RKO (cell line): Measurements from ENCODE around the gene RTN4RL1.

ENCODE experiments used
- DNase-seq: peaks from one replicate; pipeline ENCODE4 v3.0.0-alpha.2; 2016; ENCODE audit warnings: low spot score

Gene RTN4RL1

DNA sequence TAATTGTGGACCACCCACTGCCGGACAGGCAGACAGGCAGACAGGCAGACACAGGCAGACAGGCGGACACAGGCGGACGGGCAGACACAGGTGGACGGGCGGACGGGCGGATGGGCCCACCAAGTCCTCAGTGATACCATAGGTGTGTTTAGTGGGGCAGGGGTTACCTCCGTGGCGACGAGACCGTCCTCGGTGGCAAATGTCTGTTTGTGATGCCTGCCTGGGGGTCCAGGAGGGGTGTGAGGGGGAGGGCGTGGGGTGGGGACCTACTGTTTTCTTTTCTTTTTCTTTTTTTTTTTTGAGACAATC is 76.7 kb downstream of the RTN4RL1 start:
- no peak for DNase-seq

DNA sequence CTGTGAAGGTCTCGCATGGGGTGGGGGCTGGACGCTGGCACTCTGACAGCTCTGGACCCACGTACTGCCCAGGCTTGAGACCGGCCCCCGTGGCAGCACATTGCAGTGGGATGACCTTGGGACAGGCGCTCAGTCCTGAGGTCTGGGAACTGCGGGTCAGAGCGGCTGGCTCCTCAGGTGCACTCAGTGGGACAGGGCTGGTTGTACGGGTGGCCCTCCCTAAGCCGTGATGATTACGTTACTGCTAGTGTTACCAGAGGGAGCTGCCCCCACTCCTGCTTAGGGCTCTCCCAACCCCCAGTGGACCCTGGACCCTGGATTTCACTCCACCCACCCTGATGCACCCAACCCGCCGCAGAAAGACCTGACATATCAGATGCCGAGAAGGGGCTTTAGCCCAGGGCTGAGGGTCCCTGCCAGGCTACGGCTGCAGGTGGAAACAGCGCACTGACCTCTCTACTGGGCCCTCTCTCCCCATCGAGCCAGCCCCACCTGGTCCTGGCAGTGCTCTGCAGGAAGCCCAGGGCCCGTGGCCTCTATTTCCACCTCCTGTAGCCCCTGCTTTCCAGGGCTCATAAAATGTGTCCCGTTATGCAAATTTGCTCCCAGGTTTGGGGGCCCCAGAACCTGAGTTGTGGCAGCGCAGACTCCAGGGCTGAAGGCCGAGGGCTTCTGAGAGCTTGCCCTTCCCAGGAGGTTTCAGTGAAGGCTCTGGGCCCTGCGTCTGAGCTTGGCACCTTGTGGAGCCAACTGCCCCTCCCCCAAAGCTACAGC is 77.2 kb downstream of the RTN4RL1 start:
- DNase-seq = no peak

DNA sequence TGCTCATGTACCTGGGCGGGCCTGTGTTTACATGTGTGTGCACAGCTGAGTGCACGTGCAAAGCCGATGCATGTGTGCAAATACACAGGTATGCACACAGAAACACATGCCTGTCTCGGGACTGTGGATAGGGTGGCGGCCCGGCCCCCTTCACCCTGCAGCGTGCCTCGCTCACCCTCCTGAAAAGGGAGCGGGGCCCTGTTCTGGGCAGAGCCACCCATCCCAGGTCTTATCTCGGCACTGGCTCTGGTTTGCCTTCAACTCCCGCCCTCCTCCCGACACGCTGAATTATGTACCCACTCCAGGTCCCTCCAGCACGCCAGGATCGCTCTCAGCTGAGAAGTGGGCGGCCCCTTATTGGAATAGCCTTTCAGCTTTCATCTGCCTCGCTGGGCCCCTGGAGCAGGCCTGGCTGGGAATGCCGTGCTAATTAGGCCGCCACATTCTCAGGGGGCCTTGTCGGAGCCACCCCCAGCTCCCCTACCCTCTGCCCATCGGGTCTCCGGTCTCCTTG is 77.8 kb downstream of the RTN4RL1 start:
- DNase-seq = no peak

DNA sequence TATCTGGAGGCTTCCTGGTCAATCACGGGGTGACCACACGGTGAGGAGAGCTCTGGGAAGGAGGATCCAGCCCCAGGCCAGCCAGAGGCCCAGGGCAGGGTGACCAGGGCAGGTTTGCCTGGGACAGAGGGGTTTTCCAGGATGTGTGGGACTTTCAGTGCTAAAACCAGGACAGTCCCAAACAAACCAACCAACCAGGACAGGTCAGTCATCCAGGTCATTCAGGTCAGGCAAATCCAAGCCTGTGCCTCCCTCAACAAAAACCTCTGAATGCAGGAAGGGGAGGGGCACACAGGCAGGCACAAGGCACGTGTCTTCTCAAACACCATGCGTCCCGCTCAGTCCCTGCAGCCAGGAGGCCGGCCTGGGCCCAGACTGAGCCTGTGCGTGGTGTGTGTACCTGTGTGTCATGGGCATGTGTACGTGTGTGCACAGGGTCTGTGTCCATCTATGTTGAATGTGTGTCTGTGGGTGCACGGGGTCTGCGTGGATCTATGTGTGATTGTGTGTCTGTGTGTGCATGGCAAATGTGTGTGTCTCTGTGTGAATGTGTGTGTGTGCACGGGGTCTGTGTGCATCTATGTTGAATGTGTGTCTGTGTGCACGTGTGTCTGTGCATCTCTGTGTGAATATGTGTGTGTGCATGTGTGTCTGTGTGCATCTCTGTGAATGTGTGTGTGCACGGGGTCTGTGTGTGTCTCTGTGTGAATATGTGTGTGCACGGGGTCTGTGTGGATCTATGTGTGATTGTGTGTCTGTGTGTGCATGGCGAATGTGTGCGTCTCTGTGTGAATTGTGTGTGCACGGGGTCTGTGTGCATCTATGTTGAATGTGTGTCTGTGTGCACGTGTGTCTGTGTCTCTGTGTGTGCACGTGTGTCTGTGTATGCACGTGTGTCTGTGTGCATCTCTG is 78.9 kb downstream of the RTN4RL1 start:
- DNase-seq = no peak

DNA sequence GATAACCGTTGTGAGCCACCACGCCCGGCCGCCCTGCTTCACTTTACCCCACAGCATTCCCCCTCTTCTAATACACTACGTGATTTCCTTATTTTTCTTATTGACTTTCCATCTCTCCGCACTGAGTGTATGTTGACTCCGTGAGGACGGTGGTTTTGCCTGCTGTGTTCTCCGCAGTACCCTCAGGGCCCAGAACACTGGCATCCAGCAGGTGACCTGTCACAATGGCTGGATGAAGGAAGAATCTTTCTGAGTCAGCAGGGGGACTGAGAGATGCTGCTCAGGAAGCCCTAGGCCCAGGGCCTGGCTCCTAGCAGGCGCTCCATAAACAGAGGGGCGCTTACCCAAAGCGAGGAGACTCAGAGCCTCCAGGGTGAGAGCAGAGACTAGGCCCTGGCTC is 79.5 kb downstream of the RTN4RL1 start:
- no peak for DNase-seq

DNA sequence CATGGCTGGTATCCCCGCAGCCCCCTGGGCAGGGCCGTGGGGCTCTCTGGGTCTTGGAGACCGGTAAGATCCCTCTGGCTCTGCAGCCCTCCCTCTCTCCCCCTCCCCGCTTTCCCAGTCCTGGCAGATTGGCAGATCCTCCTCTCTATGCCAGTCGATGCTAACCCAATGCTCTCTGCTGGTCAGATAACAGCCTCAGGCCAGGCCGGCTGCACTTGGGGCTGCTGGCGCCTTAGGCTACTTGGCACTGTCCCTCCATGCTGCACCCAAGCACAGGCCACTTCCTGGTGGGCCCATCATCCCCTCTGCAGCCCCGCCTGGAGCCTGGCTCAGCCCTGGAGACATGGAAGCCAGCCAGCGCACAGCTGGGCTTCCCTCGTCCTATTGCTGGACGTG is 81.7 kb downstream of the RTN4RL1 start:
- no peak for DNase-seq

DNA sequence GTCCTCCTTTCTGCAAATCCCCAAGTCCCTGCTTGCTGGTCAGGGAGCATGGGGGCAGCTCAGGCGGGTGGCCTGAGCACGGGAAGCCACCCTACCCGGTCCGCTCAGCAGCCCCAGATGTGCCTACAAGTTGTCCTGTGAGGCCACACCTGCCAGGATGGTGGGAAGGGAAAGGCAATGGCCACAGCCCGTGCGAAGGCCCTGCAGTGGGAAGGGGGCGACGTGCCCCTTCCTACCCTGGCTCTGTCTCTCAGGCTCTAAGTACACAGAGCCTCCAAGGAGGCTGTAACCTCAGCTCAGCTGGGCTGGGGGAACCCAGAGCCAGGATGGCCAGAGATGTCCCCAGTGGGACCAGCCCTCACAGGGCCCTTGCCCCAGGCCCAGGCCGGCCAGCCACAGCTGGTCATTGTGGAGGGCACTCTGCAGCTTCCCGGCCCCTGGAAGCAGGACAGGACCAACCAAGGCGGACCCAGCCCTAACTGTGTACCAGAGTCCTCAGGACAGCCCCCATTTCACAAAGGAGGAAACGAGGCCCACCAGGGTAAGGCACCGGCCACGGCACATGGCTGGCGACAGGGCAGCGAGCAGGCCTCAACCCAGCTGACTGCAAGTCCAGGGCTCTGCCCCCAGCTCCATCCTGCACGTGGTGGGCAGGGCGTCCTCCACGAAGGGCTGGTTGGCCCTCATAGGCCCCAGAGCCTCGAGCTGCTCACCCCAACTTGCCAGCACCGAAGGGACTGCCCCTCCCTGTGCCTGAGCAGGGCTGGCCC is 82.3 kb downstream of the RTN4RL1 start:
- DNase-seq = no peak

DNA sequence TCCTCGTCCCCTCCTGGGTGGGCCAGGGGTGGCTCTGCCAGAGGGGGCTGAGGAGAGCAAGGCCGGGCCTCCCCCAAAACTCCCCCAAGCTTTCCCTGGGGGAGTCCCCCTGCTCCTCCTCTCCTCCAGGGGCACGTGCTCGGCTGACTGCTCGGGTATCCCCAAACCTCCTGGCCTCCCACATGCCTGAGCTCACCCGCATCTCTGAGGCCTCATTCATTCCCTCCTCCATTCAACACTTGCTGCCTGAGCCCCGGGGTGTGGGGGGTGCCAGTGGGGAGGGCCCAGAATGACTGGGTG is 83.1 kb downstream of the RTN4RL1 start:
- DNase-seq = no peak

DNA sequence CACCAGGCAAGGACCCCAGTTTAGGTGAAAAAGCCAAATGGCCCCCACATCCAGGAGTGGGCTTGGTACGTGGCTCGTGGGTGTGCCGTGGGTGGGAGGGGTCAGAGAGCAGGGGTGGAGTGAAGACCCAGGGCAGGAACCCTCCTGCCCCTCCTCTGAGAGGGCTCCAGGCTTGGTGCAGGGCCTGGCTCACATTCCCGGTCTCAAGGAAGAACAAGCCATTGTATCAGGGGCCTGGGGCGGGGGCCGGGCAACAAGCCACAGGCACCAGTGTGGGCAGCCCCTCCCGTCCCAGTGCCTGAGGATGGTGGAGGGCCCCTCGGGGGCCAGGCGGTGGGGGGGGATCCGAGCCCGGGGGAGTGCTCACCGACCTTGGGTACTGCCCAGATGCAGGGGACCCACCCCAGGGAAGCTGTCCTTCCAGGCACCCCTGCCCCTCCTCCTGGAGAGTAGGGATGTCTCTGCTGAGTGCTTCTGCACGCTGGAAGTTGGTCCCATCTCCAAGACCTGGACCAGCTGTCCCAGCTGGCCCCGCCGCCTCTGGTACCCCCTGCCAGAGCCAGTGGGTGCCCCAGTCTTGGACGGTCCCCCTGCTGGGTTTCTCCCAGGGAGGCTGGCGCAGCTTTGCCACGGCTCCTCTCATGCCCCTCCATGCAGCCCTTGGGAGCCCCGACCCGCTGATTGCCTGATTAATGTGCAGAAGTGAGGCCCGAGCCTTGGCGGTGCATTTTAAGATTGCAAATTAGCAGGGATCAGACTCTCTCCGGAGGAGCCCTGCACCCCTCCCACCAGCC is 83.7 kb downstream of the RTN4RL1 start:
- DNase-seq = no peak

DNA sequence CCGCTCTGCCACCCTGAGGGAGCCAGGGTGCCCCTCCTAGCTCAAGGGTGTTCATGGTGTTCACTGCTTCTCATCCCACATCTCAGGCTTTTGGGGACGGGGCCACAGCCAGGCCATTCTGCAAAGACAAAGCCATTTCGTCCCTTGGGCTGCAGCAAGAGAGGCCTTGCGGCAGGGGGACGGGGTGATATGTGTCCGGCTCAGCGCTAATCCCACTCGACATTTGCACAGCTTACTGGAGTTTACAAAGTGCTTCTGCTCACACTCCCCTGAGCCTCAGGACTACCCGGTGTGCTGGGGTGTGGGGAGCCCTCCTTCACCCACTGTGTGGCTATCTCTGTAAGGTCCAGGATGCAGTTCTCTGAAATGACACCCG is 84.3 kb downstream of the RTN4RL1 start:
- no peak for DNase-seq

DNA sequence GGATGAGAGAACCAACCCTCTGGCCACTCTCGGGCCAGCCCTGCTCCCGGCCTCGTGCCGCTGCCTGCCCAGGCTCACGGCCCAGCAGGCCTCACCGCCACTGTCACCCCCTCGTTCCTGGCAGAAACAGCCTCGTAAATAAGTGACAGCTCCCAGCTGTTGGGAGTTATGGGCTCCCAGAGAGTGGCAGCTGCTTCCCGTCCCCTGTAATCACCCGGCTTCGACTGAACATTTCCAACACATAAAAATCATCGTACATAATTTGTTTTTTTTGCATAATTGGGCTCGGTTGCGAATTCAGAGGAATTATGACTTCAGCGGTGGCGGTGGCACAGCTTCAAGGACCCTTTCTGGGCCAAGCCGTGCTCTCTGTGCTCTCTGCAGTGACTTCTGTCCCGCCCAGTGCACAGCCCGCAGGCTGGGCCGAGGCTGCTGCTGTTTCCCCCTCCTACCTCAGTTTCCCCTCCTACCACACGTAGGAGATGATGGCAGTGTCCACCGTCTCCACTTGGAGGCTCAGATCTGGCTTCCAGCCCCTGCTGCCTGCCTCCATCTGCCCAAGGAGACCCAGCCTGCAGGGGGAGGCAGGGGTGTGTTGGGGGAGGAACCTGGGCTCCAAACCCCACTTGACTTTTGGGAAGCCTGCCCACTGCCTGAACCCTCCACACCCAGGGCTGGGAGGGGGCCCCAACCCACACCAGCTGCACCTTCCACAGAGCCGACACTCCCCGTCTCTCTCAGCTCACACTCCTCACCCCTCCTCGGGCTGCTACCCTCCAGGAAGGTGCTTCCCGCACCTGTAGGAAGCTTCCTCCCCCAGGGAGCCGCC is 84.9 kb downstream of the RTN4RL1 start:
- no peak for DNase-seq

DNA sequence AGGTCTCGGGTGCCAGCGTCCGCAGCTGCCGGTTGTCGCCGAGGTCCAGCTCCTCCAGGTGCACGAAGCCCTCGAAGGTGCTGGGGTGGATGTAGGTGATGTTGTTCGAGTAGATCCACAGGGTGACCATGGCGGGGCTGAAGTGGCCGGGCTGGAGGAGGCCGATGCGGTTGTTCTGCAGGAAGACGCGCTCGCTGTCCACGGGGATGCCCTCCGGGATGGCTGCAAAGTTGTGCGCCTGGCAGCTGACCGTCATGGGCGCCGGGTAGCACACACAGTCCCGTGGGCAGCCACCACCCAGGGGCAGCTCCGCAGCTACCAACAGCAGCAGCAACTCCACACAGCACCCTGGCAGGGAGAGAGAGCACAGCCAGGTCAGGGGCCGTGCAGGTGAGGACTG is 87.7 kb downstream of the RTN4RL1 start:
- DNase-seq = no peak

DNA sequence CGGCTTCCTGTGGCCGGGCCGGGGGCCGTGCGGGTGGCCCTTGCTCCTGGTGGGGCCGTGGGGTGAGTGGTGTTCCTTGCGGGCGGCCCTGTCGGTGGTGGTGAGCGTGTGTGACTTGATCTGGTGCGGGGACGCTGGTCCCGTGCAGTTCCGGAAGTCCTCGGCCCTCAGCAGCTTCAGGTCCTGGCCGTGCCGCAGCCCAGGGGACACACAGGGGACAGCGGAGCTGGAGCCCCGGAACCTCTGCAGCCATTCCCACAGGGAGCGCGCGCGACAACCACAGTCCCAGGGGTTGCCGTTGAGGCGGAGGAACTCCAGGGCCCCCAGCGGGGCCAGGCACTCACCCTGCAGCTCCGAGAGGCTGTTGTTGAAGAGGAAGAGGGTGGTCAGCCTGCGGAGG is 88.4 kb downstream of the RTN4RL1 start:
- no peak for DNase-seq

DNA sequence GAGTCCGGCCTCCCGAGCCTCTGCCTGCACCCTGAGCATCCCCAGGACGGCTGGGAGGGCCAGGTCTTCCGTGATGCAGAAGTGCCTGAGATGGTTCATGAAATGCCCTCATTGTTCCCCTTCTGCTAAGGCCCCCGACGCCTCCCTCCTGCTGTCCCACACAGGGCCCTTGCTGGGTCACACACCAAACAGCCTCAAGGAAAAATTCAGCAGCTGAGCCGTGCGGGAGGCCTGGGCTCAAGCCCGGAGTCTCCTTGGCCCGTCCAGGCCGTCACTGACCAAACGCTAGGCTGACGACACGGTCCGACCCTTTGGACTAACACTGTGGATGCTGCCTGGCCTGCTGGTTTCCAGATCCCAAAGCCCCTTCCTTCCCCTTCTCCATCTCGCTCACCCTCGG is 90.2 kb downstream of the RTN4RL1 start:
- no peak for DNase-seq

DNA sequence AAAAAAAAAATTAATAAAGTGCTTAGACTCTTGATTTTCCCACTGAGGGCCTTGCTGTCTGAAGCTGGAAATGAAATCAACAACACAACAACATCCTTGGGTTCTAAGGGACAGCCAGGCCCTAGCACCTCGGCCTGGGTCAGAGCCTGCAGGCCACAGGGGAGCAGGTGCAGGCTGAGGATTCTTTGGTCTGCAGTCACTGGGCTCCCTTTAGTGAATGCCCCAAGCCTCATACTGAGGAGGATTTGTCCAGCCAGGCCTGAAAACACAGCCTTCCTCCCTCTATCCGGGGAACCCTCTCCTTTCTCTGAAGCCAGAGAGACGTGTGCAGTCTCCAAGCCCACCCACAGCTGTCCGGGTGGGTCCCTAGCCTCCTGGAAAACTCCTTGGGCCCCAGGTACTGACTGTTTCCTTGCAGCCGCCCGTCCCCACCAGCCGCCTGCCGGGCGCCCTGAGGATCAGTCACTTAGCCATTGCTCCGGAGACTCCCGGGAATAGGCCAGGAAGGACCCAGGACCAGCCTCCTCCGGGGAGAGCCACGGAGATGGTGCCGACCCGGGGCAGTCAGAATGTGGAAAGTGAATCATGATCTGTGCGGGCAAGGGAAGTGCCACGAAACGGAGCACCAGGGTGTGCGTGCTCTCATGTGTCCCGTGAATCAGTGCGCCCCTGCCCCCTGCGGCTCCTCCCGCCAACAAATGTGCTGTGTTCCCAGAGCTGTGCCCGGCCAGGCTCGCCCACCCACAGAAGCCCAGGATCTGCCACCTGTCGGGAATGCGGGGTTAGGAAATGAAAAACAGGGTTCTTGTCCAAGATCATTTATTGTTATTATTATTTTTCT is 91.0 kb downstream of the RTN4RL1 start:
- DNase-seq = no peak

DNA sequence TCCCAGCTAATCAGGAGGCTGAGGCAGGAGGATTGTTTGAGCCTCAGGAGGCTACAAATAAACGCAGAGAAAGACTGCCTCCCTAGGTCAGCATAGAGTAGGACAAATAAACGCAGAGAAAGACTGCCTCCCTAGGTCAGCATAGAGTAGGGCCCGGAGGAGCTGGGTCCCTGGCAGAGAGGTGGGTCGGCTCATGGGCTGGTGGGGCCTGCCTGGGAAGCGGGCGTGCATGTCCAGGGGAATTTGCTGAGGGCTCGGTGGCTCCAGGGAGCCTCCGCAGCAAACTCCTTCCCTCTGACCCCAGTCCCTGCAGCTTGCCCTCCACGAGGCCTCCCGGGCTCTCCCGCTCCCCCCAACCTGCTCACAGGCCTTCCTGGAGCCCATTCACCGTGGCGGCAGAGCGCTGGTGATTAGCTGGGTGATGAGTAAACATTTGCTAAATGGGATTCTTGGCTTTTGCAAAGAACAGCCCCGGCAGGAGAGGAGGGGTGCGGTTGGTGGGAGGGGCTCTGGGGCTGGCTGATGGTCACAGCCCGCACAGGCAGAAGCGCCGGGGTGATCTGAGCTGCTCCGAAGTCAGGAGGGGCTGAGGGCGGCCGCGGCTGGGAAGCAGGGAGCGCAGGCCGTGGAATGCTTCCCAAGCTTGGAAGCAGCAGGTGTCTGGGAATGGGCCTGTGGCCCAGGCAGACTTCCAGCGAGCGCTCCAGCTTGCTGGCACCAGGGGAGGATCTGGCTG is 93.1 kb downstream of the RTN4RL1 start:
- no peak for DNase-seq

DNA sequence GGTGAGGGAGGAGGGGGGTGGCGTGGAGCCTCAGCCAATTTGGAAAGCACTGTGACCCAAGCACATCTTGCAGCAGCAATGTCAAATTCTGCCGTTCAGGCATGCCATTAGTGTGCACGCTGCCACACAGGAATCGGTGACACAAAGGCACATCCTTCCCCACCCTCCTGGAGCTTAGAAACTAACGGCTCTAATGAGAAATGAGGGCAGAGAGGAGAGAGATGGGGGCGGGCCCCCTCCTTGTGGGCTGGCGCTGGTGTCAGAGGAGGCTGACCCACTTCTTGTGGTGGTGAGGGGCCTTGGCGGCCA is 94.8 kb downstream of the RTN4RL1 start:
- no peak for DNase-seq

DNA sequence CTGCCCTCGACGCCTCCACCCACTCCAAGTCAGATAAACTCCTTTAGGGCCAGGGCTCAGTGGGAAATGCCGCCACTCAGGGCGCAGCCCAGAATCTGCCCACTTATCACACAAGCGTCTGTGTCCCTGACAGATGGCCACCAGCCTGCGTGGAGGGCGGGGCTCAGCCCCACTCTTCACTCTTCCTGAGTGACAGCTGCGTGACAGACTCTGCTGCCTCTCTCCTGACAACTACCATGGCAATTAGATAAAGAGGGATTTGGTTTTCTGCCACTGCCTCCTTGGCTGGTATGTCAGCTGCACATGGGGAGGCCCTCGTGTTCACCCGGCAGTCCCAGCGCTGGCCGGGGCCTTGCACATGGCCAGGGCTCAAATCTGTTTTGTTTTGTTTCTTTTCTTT is 96.2 kb downstream of the RTN4RL1 start:
- no peak for DNase-seq

DNA sequence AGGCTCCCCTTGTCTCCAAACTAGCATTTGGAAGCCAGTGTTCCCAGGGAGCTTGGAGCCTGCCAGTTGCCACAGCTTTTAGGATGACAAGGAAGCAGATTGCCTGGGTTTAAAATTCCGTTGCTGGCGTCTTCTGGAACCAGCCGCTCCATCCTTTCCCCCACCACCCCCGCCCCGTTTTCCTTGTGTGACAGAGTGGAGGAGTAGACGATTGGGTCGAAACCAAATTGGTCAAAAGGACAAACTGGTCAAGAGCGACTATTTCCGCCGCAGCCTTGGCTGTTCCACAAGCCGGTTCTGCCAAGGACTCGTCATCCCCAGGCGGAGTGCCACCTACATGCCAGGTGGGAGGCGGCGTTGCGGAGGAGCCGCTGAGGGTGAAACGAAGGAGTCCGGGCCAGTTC is 104.2 kb downstream of the RTN4RL1 start:
- DNase-seq = no peak

DNA sequence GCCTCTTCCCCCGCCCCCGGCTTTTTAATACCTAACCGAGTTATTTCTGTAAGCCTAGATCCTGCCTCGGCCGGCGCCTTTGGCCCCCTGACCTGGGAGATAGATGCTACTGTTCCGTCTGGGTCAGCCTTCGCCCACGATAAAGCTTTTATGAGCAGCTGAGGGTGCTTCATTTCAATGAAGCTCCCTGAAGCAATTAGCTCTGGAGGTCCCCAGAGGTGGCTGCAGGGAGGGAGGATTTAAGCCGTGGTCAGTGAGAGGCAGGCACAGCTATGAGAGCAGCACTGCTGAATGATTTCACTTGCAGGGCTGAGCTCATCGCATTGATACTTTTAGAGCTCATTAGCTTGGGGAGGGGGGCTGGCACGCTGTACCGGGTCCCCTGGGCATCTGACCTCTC is 105.9 kb downstream of the RTN4RL1 start:
- no peak for DNase-seq
